HL-60 (cell line): ENCODE data around the gene N4BP2L2.

Experiments used
- DNase-seq, 2 experiments: peaks; one replicate each; pipeline ENCODE4 v3.0.0-alpha.2; 2010 to 2020; ENCODE audit warnings: low read depth in 1 of 2, low spot score in 1 of 2
- H3K27ac ChIP-seq: fragments of 250-450 bp; sonication (Bioruptor Pico); replicated peaks from 2 replicates; pipeline ENCODE4 v1.5.1; 2020; ENCODE audit warnings: mild to moderate bottlenecking, moderate library complexity
- H3K27me3 ChIP-seq: fragments of 250-450 bp; sonication (Bioruptor Pico); 2 replicates; pipeline ENCODE4 v1.5.1; 2021; ENCODE audit warnings: mild to moderate bottlenecking, moderate library complexity; ENCODE audit not compliant: insufficient read depth, poor library complexity, severe bottlenecking
- H3K4me3 ChIP-seq: replicated peaks from 2 replicates; pipeline ENCODE4 v1.5.1; 2011; ENCODE audit warnings: mild to moderate bottlenecking, control low read depth, low read length; ENCODE audit not compliant: insufficient read depth
- CTCF ChIP-seq: IDR thresholded peaks from one replicate; pipeline ENCODE4 v1.5.1; 2011; ENCODE audit warnings: low read length, control low read depth, inconsistent platforms; ENCODE audit not compliant: insufficient read depth
- GABPA ChIP-seq: IDR thresholded peaks from 2 replicates; pipeline ENCODE4 v1.6.1; 2012; ENCODE audit warnings: low read depth
- POLR2AphosphoS5 ChIP-seq: IDR thresholded peaks from 2 replicates; pipeline ENCODE4 v1.6.1; 2012; ENCODE audit warnings: low read depth
- REST ChIP-seq: IDR thresholded peaks from 2 replicates; pipeline ENCODE4 v1.6.1; 2012; ENCODE audit warnings: low read depth; ENCODE audit not compliant: insufficient replicate concordance
- SPI1 ChIP-seq: IDR thresholded peaks from 2 replicates; pipeline ENCODE4 v1.6.1; 2012; ENCODE audit warnings: low read depth, mild to moderate bottlenecking, borderline replicate concordance

N4BP2L2 gene

GRCh38 chr13:32391101-32391619, 147.4 kb downstream of the N4BP2L2 start:
- no peak overlapping the region for H3K27ac ChIP-seq
- peak in 1 of 2 experiments; percentile 41 for DNase-seq
- TF ChIP-seq CTCF (no peak), REST (no peak), GABPA (no peak), POLR2AphosphoS5 (no peak), SPI1 (no peak)
- no peak overlapping the region for H3K4me3 ChIP-seq
- H3K27me3 ChIP-seq = no peaks in the 10 kb centered on the region

- no peak overlapping the region for H3K27ac ChIP-seq
- H3K27me3 ChIP-seq = no peaks in the 10 kb centered on the region
- TF ChIP-seq REST (no peak), POLR2AphosphoS5 (no peak), SPI1 (no peak), CTCF (no peak), GABPA (no peak)
- no peak overlapping the region for H3K4me3 ChIP-seq
- DNase-seq = no peak
Measured at GRCh38 chr13:32390484-32390883, 148.1 kb downstream of the N4BP2L2 start.

- Histone ChIP-seq H3K27me3 (no peaks in the 10 kb centered on the region), H3K4me3 (no peak overlapping the region), H3K27ac (no peak overlapping the region)
- DNase-seq = no peak
- no peak for TF ChIP-seq CTCF
- no peak for TF ChIP-seq REST
- no peak for TF ChIP-seq GABPA
- no peak for TF ChIP-seq SPI1
- no peak for TF ChIP-seq POLR2AphosphoS5
Measured at GRCh38 chr13:32390048-32390447, 148.5 kb downstream of the N4BP2L2 start.
